Testis (tissue), 2 donors: Measurements from ENCODE around the gene THSD7A.

Experiments
- POLR2A ChIP-seq: fragments of 450-650 bp; IDR thresholded peaks from one replicate; pipeline ENCODE4 v1.6.1; 2017; ENCODE audit warnings: antibody characterized with exemption, mild to moderate bottlenecking, moderate library complexity
- TF ChIP-seq, protein P1 (sequence below), 3 experiments: fragments of 450-650 bp in 2 of 3; fragments of 200-600 bp in 1 of 3; sonication (generic) in 1 of 3; IDR thresholded peaks; one replicate each; pipeline ENCODE4 v1.5.1; 2016 to 2019; ENCODE audit warnings: antibody characterized with exemption in 3 of 3, mild to moderate bottlenecking in 2 of 3, moderate library complexity in 1 of 3

- TF ChIP-seq, protein P1, sequence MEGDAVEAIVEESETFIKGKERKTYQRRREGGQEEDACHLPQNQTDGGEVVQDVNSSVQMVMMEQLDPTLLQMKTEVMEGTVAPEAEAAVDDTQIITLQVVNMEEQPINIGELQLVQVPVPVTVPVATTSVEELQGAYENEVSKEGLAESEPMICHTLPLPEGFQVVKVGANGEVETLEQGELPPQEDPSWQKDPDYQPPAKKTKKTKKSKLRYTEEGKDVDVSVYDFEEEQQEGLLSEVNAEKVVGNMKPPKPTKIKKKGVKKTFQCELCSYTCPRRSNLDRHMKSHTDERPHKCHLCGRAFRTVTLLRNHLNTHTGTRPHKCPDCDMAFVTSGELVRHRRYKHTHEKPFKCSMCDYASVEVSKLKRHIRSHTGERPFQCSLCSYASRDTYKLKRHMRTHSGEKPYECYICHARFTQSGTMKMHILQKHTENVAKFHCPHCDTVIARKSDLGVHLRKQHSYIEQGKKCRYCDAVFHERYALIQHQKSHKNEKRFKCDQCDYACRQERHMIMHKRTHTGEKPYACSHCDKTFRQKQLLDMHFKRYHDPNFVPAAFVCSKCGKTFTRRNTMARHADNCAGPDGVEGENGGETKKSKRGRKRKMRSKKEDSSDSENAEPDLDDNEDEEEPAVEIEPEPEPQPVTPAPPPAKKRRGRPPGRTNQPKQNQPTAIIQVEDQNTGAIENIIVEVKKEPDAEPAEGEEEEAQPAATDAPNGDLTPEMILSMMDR (IDR thresholded peaks at IDR 0.05), result no peak
- no peak for TF ChIP-seq POLR2A
These were observed 77.9 kb downstream of the THSD7A start for GRCh38 chr7:11754123-11754522.
